OCI-LY1 (cell line): ENCODE measurements around the gene ADAR.

Experiments used
- EZH2 ChIP-seq: fragments of 200-600 bp; sonication (generic), shearing (Covaris generic); IDR thresholded peaks from 2 replicates; pipeline ENCODE4 v1.8.0; 2017; ENCODE audit warnings: borderline replicate concordance, mixed run types, mild to moderate bottlenecking, antibody characterized with exemption, low read length, moderate library complexity, mixed read lengths
- TF ChIP-seq, protein P1 (sequence below): fragments of 200-600 bp; sonication (generic), shearing (Covaris generic); IDR thresholded peaks from 2 replicates; pipeline ENCODE4 v1.5.1; 2017; ENCODE audit warnings: mild to moderate bottlenecking, antibody characterized with exemption, low read length, moderate library complexity, mixed read lengths

DNA sequence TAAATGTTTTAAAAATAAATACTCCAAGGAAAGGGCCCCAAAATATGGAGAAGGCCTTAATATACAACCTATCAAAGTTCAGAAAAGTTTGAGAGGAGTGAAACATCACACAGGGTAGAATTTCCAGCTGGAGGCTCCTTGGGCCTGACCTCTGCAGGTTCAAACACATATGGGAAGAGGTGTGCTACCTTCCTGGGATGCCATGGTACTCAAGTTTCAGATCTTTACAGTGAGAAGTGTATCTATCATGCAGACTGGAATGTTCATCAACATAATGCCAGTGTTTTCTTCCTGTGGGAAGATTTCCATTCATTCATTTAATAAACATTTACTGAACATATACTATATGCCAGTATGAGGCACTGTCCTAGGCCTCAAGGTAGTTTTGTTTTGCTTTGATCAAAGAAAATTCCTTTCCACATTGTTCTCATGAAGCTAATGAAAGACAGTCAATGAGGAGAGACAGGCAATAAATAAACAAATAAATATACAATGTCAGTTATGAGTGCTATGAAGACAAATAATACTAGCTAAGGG lies 14.6 kb upstream of the ADAR start:
- TF ChIP-seq, protein P1, sequence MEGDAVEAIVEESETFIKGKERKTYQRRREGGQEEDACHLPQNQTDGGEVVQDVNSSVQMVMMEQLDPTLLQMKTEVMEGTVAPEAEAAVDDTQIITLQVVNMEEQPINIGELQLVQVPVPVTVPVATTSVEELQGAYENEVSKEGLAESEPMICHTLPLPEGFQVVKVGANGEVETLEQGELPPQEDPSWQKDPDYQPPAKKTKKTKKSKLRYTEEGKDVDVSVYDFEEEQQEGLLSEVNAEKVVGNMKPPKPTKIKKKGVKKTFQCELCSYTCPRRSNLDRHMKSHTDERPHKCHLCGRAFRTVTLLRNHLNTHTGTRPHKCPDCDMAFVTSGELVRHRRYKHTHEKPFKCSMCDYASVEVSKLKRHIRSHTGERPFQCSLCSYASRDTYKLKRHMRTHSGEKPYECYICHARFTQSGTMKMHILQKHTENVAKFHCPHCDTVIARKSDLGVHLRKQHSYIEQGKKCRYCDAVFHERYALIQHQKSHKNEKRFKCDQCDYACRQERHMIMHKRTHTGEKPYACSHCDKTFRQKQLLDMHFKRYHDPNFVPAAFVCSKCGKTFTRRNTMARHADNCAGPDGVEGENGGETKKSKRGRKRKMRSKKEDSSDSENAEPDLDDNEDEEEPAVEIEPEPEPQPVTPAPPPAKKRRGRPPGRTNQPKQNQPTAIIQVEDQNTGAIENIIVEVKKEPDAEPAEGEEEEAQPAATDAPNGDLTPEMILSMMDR, result no peak
- TF ChIP-seq EZH2, result no peak
